ENCODE measurements around the gene GNB2.

DNA sequence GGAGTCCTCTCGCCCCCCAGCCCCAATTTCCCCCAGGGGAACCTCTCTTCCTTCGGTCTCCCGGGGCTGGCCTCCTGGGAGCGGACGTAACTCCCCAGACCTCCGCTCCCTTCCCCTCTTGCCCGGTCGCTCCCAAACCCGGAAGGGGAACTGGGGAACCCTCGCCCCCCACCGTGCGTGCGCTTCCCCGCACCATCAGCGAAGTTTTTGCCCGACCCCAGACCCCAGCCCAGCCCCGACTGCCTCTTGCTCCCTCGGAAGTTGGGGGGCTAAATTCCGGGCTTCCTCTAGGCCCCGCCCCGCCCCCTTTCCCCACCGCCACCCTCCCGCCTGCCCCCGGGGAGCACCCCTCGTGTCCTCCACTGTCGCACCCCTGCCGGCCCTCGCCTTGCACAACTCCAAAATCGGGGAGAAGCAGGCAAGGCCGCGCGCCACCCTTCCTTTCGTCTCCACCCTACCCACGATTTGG is 436 bp downstream of the GNB2 start:
- TF ChIP-seq CTCF (IDR thresholded peaks at IDR 0.05; ENCODE audit: low read depth, low read length), result no peak
- no peak for TF ChIP-seq EZH2phosphoT487 (IDR thresholded peaks at IDR 0.05; ENCODE audit: low read depth)

Measured in OCI-LY3 (cell line).